SK-N-SH (cell line): ENCODE measurements around the gene ART5. TPM values are rescaled to one million over a fixed set of nuclear protein-coding genes. Genes with fewer than 3 reads are reported as not detected.

Source experiments
- polyA plus RNA-seq, 3 experiments: library from polyadenylated mRNA; depleted of rRNA; stranded (reverse); fragments of >200 nt; gene quantifications; 2 replicates each; pipeline ENCODE4 v1.2.3, GENCODE V29; 2012
- small RNA-seq, 7 experiments: library from RNA; depleted of rRNA; stranded (forward); fragments of <200 nt; gene quantifications; one replicate each; pipeline ENCODE3, GENCODE V24; 2012

Gene ART5
- polyA plus RNA-seq, 1 of the 3 experiments (the other 2 are of a cell fraction) = 0.59 TPM

Small RNAs within 50 kb of the gene (small RNA-seq; reads per million reads assigned to genes)
- gene RF00019 = 0 reads per million in 7 experiments

Other genes with a start within 250 kb of the ART5 start
- gene ART1, start 3.1 kb upstream of the ART5 start, polyA plus RNA-seq (2012; rRNA removed) = not detected in 2 replicates
- 1.1 TPM in 2 replicates for gene CHRNA10, start 29.4 kb upstream of the ART5 start, polyA plus RNA-seq (2012; rRNA removed)
- 56.4 and 75.6 TPM in 2 replicates for gene NUP98, start 155.6 kb upstream of the ART5 start, polyA plus RNA-seq (2012; rRNA removed)
- 41.3 and 44.1 TPM in 2 replicates for gene PGAP2, start 166.6 kb upstream of the ART5 start, polyA plus RNA-seq (2012; rRNA removed)
- 61.0 and 73.7 TPM in 2 replicates for gene RHOG, start 199.0 kb upstream of the ART5 start, polyA plus RNA-seq (2012; rRNA removed)
- gene STIM1, start 213.7 kb upstream of the ART5 start, polyA plus RNA-seq (2012; rRNA removed) = 21.8 and 29.5 TPM in 2 replicates